Measurements from ENCODE around the gene DAAM1. TPM values are rescaled to one million over a fixed set of nuclear protein-coding genes. Genes with fewer than 3 reads are reported as not detected.

Gene DAAM1
- total and polyA plus RNA-seq, 12 donors: 7.4 to 37.4 (median 24.9) TPM

GRCh38 chr14:59254146-59254910 lies 65.9 kb downstream of the DAAM1 start:
- Histone ChIP-seq H3K4me3 (peak overlapping the region in 1 of 4 donors; percentile 15), H3K4me1 (replicated peaks in 1 of 2) (peaks cover 37 to 43% of the 10 kb centered on the region in 2 donors), H3K27ac (peak overlapping the region; percentile 45 to 93 (median 87)), H3K36me3 (replicated peaks in 1 of 2) (no peaks in the 10 kb centered on the region), H3K9me3 (replicated peaks in 1 of 3) (no peaks in the 10 kb centered on the region), H3K27me3 (no peaks in the 10 kb centered on the region)
- peak; percentile 88 to 96 (median 92) for DNase-seq
- TF ChIP-seq CTCF (IDR thresholded peaks at IDR 0.05) (no peak), POLR2A (IDR thresholded peaks at IDR 0.05) (no peak)
- intact Hi-C loops (cut with DNase I): no loop called here
- WGBS, 4 donors: 7 to 15% (median 14%) methylated on average over 7 of the region's 7 CpGs

- intact Hi-C loops (cut with DNase I): no loop called here
- peak in 5 of 7 donors; percentile 30 to 69 (median 35) for DNase-seq
- Histone ChIP-seq H3K4me1 (replicated peaks in 1 of 2) (peaks cover 37 to 46% of the 10 kb centered on the region in 2 donors), H3K9me3 (replicated peaks in 1 of 3) (no peaks in the 10 kb centered on the region), H3K36me3 (replicated peaks in 1 of 2) (no peaks in the 10 kb centered on the region), H3K27me3 (no peaks in the 10 kb centered on the region), H3K27ac (peak overlapping the region; percentile 45 to 93 (median 87)), H3K4me3 (peak overlapping the region in 1 of 4 donors; percentile 15)
- TF ChIP-seq POLR2A (IDR thresholded peaks at IDR 0.05) (no peak), CTCF (IDR thresholded peaks at IDR 0.05) (no peak)
- WGBS, 4 donors: 42 to 59% (median 52%) methylated on average over 5 of the region's 5 CpGs
These were observed 66.6 kb downstream of the DAAM1 start for GRCh38 chr14:59254911-59255545.

- no peak overlapping the region for H3K27ac ChIP-seq
These were observed 67.9 kb downstream of the DAAM1 start for GRCh38 chr14:59256331-59256730.

More at GRCh38 chr14:59256331-59256730, 67.9 kb downstream of the DAAM1 start:
- TF ChIP-seq CTCF (IDR thresholded peaks at IDR 0.05): no peak
- TF ChIP-seq POLR2A (IDR thresholded peaks at IDR 0.05): no peak
- intact Hi-C loops (cut with DNase I): no loop called here
- no peak for DNase-seq
- WGBS, 4 donors: 76 to 98% (median 84%) methylated on average over 1 of the region's 1 CpG
- Histone ChIP-seq H3K27me3 (no peaks in the 10 kb centered on the region), H3K4me3 (no peak overlapping the region), H3K36me3 (replicated peaks in 1 of 2) (no peaks in the 10 kb centered on the region), H3K4me1 (replicated peaks in 1 of 2) (peaks cover 37 to 46% of the 10 kb centered on the region in 2 donors), H3K9me3 (replicated peaks in 1 of 3) (no peaks in the 10 kb centered on the region)
